Tibial nerve (tissue), 4 donors: ENCODE results near the gene INTS12. TPM values are rescaled to one million over a fixed set of nuclear protein-coding genes. Genes with fewer than 3 reads are reported as not detected.
"Not testable (repeated sequence)": the region's sequence is repeated elsewhere in the genome, so short reads cannot be mapped to it uniquely, and the experiment has no call there.

Source experiments
- DNase-seq, 2 donors: peaks; one replicate each; pipeline ENCODE4 v3.0.0-alpha.2; 2019; ENCODE audit warnings: low spot score in 2 of 2
- H3K27ac ChIP-seq, 4 donors: fragments of 200-600 bp; sonication (generic) in 3 of 4; one replicate each; pipeline ENCODE4 v1.5.1; 2017 to 2019; ENCODE audit warnings: mild to moderate bottlenecking in 1 of 4
- H3K27me3 ChIP-seq, 2 donors: fragments of 200-600 bp; sonication (generic) in 1 of 2; one replicate each; pipeline versions ENCODE4 v1.5.1 to v1.6.0; 2017 to 2019
- H3K36me3 ChIP-seq, 3 donors: fragments of 200-600 bp; sonication (generic); one replicate each; pipeline ENCODE4 v1.5.1; 2018 to 2019
- H3K4me1 ChIP-seq, 4 donors: fragments of 200-600 bp; sonication (generic) in 3 of 4; one replicate each; pipeline ENCODE4 v1.5.1; 2017 to 2019
- H3K4me3 ChIP-seq, 4 donors: fragments of 200-600 bp; sonication (generic) in 3 of 4; one replicate each; pipeline ENCODE4 v1.5.1; 2017 to 2019; ENCODE audit warnings: mild to moderate bottlenecking in 1 of 4, moderate library complexity in 1 of 4
- H3K9me3 ChIP-seq, 4 donors: fragments of 200-600 bp; sonication (generic) in 3 of 4; one replicate each; pipeline ENCODE4 v1.5.1; 2017 to 2019
- CTCF ChIP-seq, 5 experiments: fragments of 200-600 bp in 3 of 5; fragments of 450-650 bp in 2 of 5; sonication (generic) in 3 of 5; IDR thresholded peaks; one replicate each; pipeline ENCODE4 v1.5.1; 2016 to 2019; ENCODE audit warnings: antibody characterized with exemption in 5 of 5, mild to moderate bottlenecking in 3 of 5, moderate library complexity in 2 of 5
- EP300 ChIP-seq, 2 donors: sonication (generic); formaldehyde crosslinking; IDR thresholded peaks; one replicate each; pipeline ENCODE4 v1.6.1; 2017; ENCODE audit warnings: antibody characterized with exemption in 2 of 2, mild to moderate bottlenecking in 1 of 2
- POLR2A ChIP-seq, 2 donors: fragments of 450-650 bp; IDR thresholded peaks; one replicate each; pipeline ENCODE4 v1.6.1; 2017; ENCODE audit warnings: antibody characterized with exemption in 2 of 2, mild to moderate bottlenecking in 2 of 2, moderate library complexity in 2 of 2
- WGBS, 2 donors: methylation state at CpG; one replicate each; pipeline ENCODE4 v1.1.5; 2018; 5-methylcytosine and 5-hydroxymethylcytosine counted together
- total RNA-seq, 4 donors: library from RNA; depleted of rRNA; stranded (reverse); fragments of >200 nt; gene quantifications; one replicate each; pipeline ENCODE4 v1.1.0, GENCODE V29; 2016

The INTS12 gene
- total RNA-seq, 4 donors from 2014 or later = 15.7 to 29.5 (median 24.9) TPM

- DNase-seq = no peak
- Histone ChIP-seq H3K4me1 (peaks cover 0 to 3% (median 0%) of the 10 kb centered on the region in 4 donors), H3K27me3 (no peaks in the 10 kb centered on the region), H3K27ac (no peak overlapping the region), H3K9me3 (peaks cover 0 to 3% (median 0%) of the 10 kb centered on the region in 4 donors), H3K36me3 (peaks cover 0 to 19% (median 0%) of the 10 kb centered on the region in 3 donors), H3K4me3 (no peak overlapping the region)
- WGBS, 2 donors = 95 to 98% methylated on average over 3 of the region's 3 CpGs
- TF ChIP-seq EP300 (IDR thresholded peaks at IDR 0.05) = no peak
- TF ChIP-seq POLR2A (IDR thresholded peaks at IDR 0.05) = no peak
- TF ChIP-seq CTCF (IDR thresholded peaks at IDR 0.05) = no peak
Measured at GRCh38 chr4:105748222-105748621, 39.7 kb upstream of the INTS12 start.

- TF ChIP-seq EP300 (IDR thresholded peaks at IDR 0.05) (no peak), CTCF (IDR thresholded peaks at IDR 0.05) (no peak), POLR2A (IDR thresholded peaks at IDR 0.05) (no peak)
- Histone ChIP-seq H3K4me3 (no peak overlapping the region), H3K36me3 (peaks cover 0 to 50% (median 0%) of the 10 kb centered on the region in 3 donors), H3K27me3 (no peaks in the 10 kb centered on the region), H3K4me1 (no peaks in the 10 kb centered on the region), H3K9me3 (peaks cover 0 to 16% (median 6%) of the 10 kb centered on the region in 4 donors), H3K27ac (no peak overlapping the region)
- no peak for DNase-seq
- WGBS, 2 donors = 48 to 51% methylated on average over 2 of the region's 2 CpGs
Measured at GRCh38 chr4:105741548-105741947, 33.1 kb upstream of the INTS12 start.

- H3K4me1 ChIP-seq, H3K27ac ChIP-seq, DNase-seq, H3K4me3 ChIP-seq, H3K27me3 ChIP-seq: not testable (repeated sequence)
- Histone ChIP-seq H3K36me3 (peaks cover 0 to 80% (median 0%) of the 10 kb centered on the region in 3 donors), H3K9me3 (peaks cover 0 to 51% (median 12%) of the 10 kb centered on the region in 4 donors)
- 94 to 97% methylated on average over 10 of the region's 10 CpGs for whole genome bisulfite sequencing, 2 donors
Measured at GRCh38 chr4:105735217-105735616, 26.7 kb upstream of the INTS12 start.

GRCh38 chr4:105729895-105730294 is 21.4 kb upstream of the INTS12 start:
- not testable (repeated sequence) for H3K4me3 ChIP-seq, DNase-seq, H3K27ac ChIP-seq, H3K27me3 ChIP-seq, H3K4me1 ChIP-seq
- peaks cover 0 to 34% (median 0%) of the 10 kb centered on the region in 4 donors for H3K9me3 ChIP-seq
- H3K36me3 ChIP-seq = peaks cover 0 to 61% (median 0%) of the 10 kb centered on the region in 3 donors
- WGBS, 2 donors = 97 to 98% methylated on average over 4 of the region's 4 CpGs

- Histone ChIP-seq H3K27ac (no peak overlapping the region), H3K27me3 (no peaks in the 10 kb centered on the region), H3K9me3 (peaks cover 0 to 10% (median 0%) of the 10 kb centered on the region in 4 donors), H3K4me1 (no peaks in the 10 kb centered on the region), H3K4me3 (no peak overlapping the region), H3K36me3 (peaks cover 0 to 40% (median 0%) of the 10 kb centered on the region in 3 donors)
- no peak for DNase-seq
- WGBS, 2 donors = 94 to 95% methylated on average over 2 of the region's 2 CpGs
- TF ChIP-seq POLR2A (IDR thresholded peaks at IDR 0.05) (no peak), CTCF (IDR thresholded peaks at IDR 0.05) (no peak), EP300 (IDR thresholded peaks at IDR 0.05) (no peak)
Measured at GRCh38 chr4:105725623-105726022, 17.1 kb upstream of the INTS12 start.

- no peak for DNase-seq
- no peaks in the 10 kb centered on the region for H3K27me3 ChIP-seq
- WGBS, 2 donors = 79 to 80% methylated on average over 2 of the region's 2 CpGs
- H3K9me3 ChIP-seq = no peaks in the 10 kb centered on the region
- no peak overlapping the region for H3K27ac ChIP-seq
- H3K4me3 ChIP-seq = no peak overlapping the region
- peaks cover 0 to 11% (median 0%) of the 10 kb centered on the region in 4 donors for H3K4me1 ChIP-seq
- H3K36me3 ChIP-seq = peaks cover 0 to 20% (median 0%) of the 10 kb centered on the region in 3 donors
- no peak for TF ChIP-seq CTCF (IDR thresholded peaks at IDR 0.05)
- no peak for TF ChIP-seq POLR2A (IDR thresholded peaks at IDR 0.05)
- TF ChIP-seq EP300 (IDR thresholded peaks at IDR 0.05) = no peak
Measured at GRCh38 chr4:105719204-105719603, 10.7 kb upstream of the INTS12 start.
